Activated T-helper 1 cell treated with anti-CD3 and anti-CD28 coated beads, Interleukin-12 subunit alpha, Interleukin-12 subunit beta, Interleukin-2, Interleukin-4 antibody, amounts not matched to agents 30 ng/mL and 10 ng/mL and 1 ng/mL, durations not matched to agents 14 hours and 24 hours and 36 hours (primary cell): ENCODE measurements around the gene SLIT1. TPM values are rescaled to one million over a fixed set of nuclear protein-coding genes. Genes with fewer than 3 reads are reported as not detected.

Experiments used
- DNase-seq: peaks from one replicate; pipeline ENCODE4 v3.0.0; 2021; ENCODE audit warnings: low spot score
- H3K27ac Mint-ChIP-seq: one replicate; pipeline ENCODE4 v1.8.0; 2021; ENCODE audit warnings: mild to moderate bottlenecking, mixed read lengths
- H3K27me3 Mint-ChIP-seq: one replicate; pipeline ENCODE4 v1.8.0; 2022; ENCODE audit warnings: mild to moderate bottlenecking, moderate library complexity, mixed read lengths; ENCODE audit not compliant: insufficient read depth
- H3K36me3 Mint-ChIP-seq: one replicate; pipeline ENCODE4 v1.8.0; 2021; ENCODE audit warnings: low read depth, mixed read lengths
- H3K4me1 Mint-ChIP-seq: one replicate; pipeline ENCODE4 v1.8.0; 2021; ENCODE audit warnings: low read depth, mixed read lengths
- H3K4me3 Mint-ChIP-seq: one replicate; pipeline ENCODE4 v1.8.0; 2021; ENCODE audit warnings: mild to moderate bottlenecking, moderate library complexity, mixed read lengths
- H3K9me3 Mint-ChIP-seq: one replicate; pipeline ENCODE4 v1.8.0; 2021; ENCODE audit warnings: mixed read lengths
- intact Hi-C: fragments of 100-400 bp; cut with micrococcal nuclease; formaldehyde crosslinking; loops from one replicate; pipeline ENCODE4 v1.15.1; 2024
- total RNA-seq: library from RNA; stranded (reverse); gene quantifications from 2 replicates; pipeline ENCODE4 v1.2.3, GENCODE V29; 2022

The SLIT1 gene
- total RNA-seq, 1 donor from 2014 or later = 0.08 TPM

- Mint-ChIP-seq H3K27me3 (peaks cover 29% of the 10 kb centered on the region), H3K27ac (no peak overlapping the region), H3K4me1 (no peaks in the 10 kb centered on the region), H3K9me3 (no peaks in the 10 kb centered on the region), H3K36me3 (no peaks in the 10 kb centered on the region), H3K4me3 (no peak overlapping the region)
- DNase-seq = no peak
- intact Hi-C loops = no loop called here
Measured at GRCh38 chr10:97176226-97176625, 9.5 kb downstream of the SLIT1 start.

GRCh38 chr10:97175586-97175985 is 10.2 kb downstream of the SLIT1 start:
- H3K9me3 Mint-ChIP-seq = no peaks in the 10 kb centered on the region
- no peak overlapping the region for H3K4me3 Mint-ChIP-seq
- H3K27ac Mint-ChIP-seq = no peak overlapping the region
- intact Hi-C loops = no loop called here
- DNase-seq = no peak
- H3K4me1 Mint-ChIP-seq = no peaks in the 10 kb centered on the region
- H3K36me3 Mint-ChIP-seq = no peaks in the 10 kb centered on the region
- peaks cover 26% of the 10 kb centered on the region for H3K27me3 Mint-ChIP-seq

GRCh38 chr10:97174941-97175340 is 10.8 kb downstream of the SLIT1 start:
- Mint-ChIP-seq H3K27ac (no peak overlapping the region), H3K4me1 (no peaks in the 10 kb centered on the region), H3K27me3 (peaks cover 22% of the 10 kb centered on the region), H3K4me3 (no peak overlapping the region), H3K9me3 (no peaks in the 10 kb centered on the region), H3K36me3 (no peaks in the 10 kb centered on the region)
- no peak for DNase-seq
- intact Hi-C loops = no loop called here

GRCh38 chr10:97174276-97174775 is 11.4 kb downstream of the SLIT1 start:
- no peak overlapping the region for H3K27ac Mint-ChIP-seq
- no peak for DNase-seq
- H3K4me3 Mint-ChIP-seq = no peak overlapping the region
- no peaks in the 10 kb centered on the region for H3K36me3 Mint-ChIP-seq
- intact Hi-C loops = no loop called here
- H3K4me1 Mint-ChIP-seq = no peaks in the 10 kb centered on the region
- H3K27me3 Mint-ChIP-seq = peaks cover 22% of the 10 kb centered on the region
- no peaks in the 10 kb centered on the region for H3K9me3 Mint-ChIP-seq

- no peak overlapping the region for H3K27ac Mint-ChIP-seq
- H3K36me3 Mint-ChIP-seq = no peaks in the 10 kb centered on the region
- peaks cover 22% of the 10 kb centered on the region for H3K27me3 Mint-ChIP-seq
- H3K4me3 Mint-ChIP-seq = no peak overlapping the region
- no peaks in the 10 kb centered on the region for H3K4me1 Mint-ChIP-seq
- intact Hi-C loops = no loop called here
- H3K9me3 Mint-ChIP-seq = no peaks in the 10 kb centered on the region
- no peak for DNase-seq
Measured at GRCh38 chr10:97173036-97173435, 12.7 kb downstream of the SLIT1 start.

GRCh38 chr10:97171001-97171400 is 14.8 kb downstream of the SLIT1 start:
- H3K4me3 Mint-ChIP-seq = no peak overlapping the region
- H3K4me1 Mint-ChIP-seq = no peaks in the 10 kb centered on the region
- H3K9me3 Mint-ChIP-seq = no peaks in the 10 kb centered on the region
- intact Hi-C loops = no loop called here
- H3K27me3 Mint-ChIP-seq = peaks cover 22% of the 10 kb centered on the region
- no peak for DNase-seq
- no peaks in the 10 kb centered on the region for H3K36me3 Mint-ChIP-seq
- no peak overlapping the region for H3K27ac Mint-ChIP-seq

GRCh38 chr10:97169911-97170693 is 15.7 kb downstream of the SLIT1 start:
- Mint-ChIP-seq H3K4me3 (no peak overlapping the region), H3K27me3 (peaks cover 20% of the 10 kb centered on the region), H3K36me3 (no peaks in the 10 kb centered on the region), H3K9me3 (no peaks in the 10 kb centered on the region), H3K27ac (no peak overlapping the region), H3K4me1 (no peaks in the 10 kb centered on the region)
- DNase-seq = no peak
- intact Hi-C loops = no loop called here

- H3K4me1 Mint-ChIP-seq = no peaks in the 10 kb centered on the region
- no peak for DNase-seq
Measured at GRCh38 chr10:97169063-97169462, 16.7 kb downstream of the SLIT1 start.

GRCh38 chr10:97168645-97169044 is 17.1 kb downstream of the SLIT1 start:
- peaks cover 16% of the 10 kb centered on the region for H3K27me3 Mint-ChIP-seq
- H3K9me3 Mint-ChIP-seq = no peaks in the 10 kb centered on the region
- DNase-seq = no peak
- no peaks in the 10 kb centered on the region for H3K36me3 Mint-ChIP-seq
- H3K27ac Mint-ChIP-seq = no peak overlapping the region
- intact Hi-C loops = no loop called here
- H3K4me3 Mint-ChIP-seq = no peak overlapping the region
- no peaks in the 10 kb centered on the region for H3K4me1 Mint-ChIP-seq

More at GRCh38 chr10:97169063-97169462, 16.7 kb downstream of the SLIT1 start:
- no peaks in the 10 kb centered on the region for H3K36me3 Mint-ChIP-seq
- H3K9me3 Mint-ChIP-seq = no peaks in the 10 kb centered on the region
- H3K4me3 Mint-ChIP-seq = no peak overlapping the region
- H3K27ac Mint-ChIP-seq = no peak overlapping the region
- intact Hi-C loops = no loop called here
- H3K27me3 Mint-ChIP-seq = peaks cover 19% of the 10 kb centered on the region

- H3K4me3 Mint-ChIP-seq = no peak overlapping the region
- DNase-seq = no peak
- intact Hi-C loops = no loop called here
- H3K9me3 Mint-ChIP-seq = no peaks in the 10 kb centered on the region
- H3K4me1 Mint-ChIP-seq = no peaks in the 10 kb centered on the region
- H3K27me3 Mint-ChIP-seq = peaks cover 13% of the 10 kb centered on the region
- H3K36me3 Mint-ChIP-seq = no peaks in the 10 kb centered on the region
- H3K27ac Mint-ChIP-seq = no peak overlapping the region
Measured at GRCh38 chr10:97165499-97165898, 20.3 kb downstream of the SLIT1 start.

- Mint-ChIP-seq H3K4me1 (no peaks in the 10 kb centered on the region), H3K27me3 (peaks cover 7% of the 10 kb centered on the region), H3K9me3 (no peaks in the 10 kb centered on the region), H3K36me3 (no peaks in the 10 kb centered on the region), H3K4me3 (no peak overlapping the region), H3K27ac (no peak overlapping the region)
- intact Hi-C loops = no loop called here
- DNase-seq = no peak
Measured at GRCh38 chr10:97163781-97164501, 21.8 kb downstream of the SLIT1 start.

GRCh38 chr10:97163181-97163580 is 22.6 kb downstream of the SLIT1 start:
- no peak overlapping the region for H3K4me3 Mint-ChIP-seq
- no peaks in the 10 kb centered on the region for H3K9me3 Mint-ChIP-seq
- intact Hi-C loops = no loop called here
- no peaks in the 10 kb centered on the region for H3K4me1 Mint-ChIP-seq
- H3K27ac Mint-ChIP-seq = no peak overlapping the region
- no peak for DNase-seq
- H3K27me3 Mint-ChIP-seq = peaks cover 3% of the 10 kb centered on the region
- H3K36me3 Mint-ChIP-seq = no peaks in the 10 kb centered on the region

- Mint-ChIP-seq H3K27ac (no peak overlapping the region), H3K4me1 (no peaks in the 10 kb centered on the region), H3K27me3 (peaks cover 3% of the 10 kb centered on the region), H3K9me3 (no peaks in the 10 kb centered on the region), H3K4me3 (no peak overlapping the region), H3K36me3 (no peaks in the 10 kb centered on the region)
- DNase-seq = no peak
- intact Hi-C loops = no loop called here
Measured at GRCh38 chr10:97159646-97160305, 26.0 kb downstream of the SLIT1 start.
